ENCODE data around the gene HID1. TPM values are rescaled to one million over a fixed set of nuclear protein-coding genes. Genes with fewer than 3 reads are reported as not detected.
A peak's percentile ranks its signal among the peaks of the same experiment; 100 is the strongest.

Gene HID1
- total RNA-seq, 1 donor from 2014 or later: 3.5 TPM

DNA sequence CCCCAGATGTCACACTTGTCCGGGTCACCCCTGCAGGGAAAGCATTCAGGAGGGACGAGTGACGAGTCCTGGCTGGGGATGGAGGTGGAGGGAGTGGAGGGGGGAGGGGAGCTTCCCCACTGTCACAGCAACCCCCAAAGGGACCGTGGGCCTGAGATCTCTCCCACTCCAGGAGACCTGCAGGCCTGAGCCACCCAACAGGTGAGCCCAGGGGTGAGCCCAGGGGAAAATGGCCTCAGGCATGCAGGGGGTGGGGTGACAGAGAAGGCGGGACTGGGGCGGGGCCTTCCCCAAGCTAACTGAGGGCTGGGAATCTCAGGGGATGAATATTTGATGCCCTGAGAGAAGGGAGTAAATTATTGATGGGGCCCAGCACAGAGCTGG is 51.9 kb downstream of the HID1 start:
- DNase-seq (ENCODE audit: low spot score): no peak
- Histone ChIP-seq H2AFZ (replicated peaks) (no peak overlapping the region), H3K4me2 (no peak overlapping the region), H3F3A (ENCODE audit: low read depth) (no peaks in the 10 kb centered on the region), H3K36me3 (no peaks in the 10 kb centered on the region), H3K4me1 (peaks cover 21% of the 10 kb centered on the region), H3K27me3 (peaks cover 44% of the 10 kb centered on the region), H3K9ac (no peak overlapping the region), H3K9me3 (ENCODE audit: low read depth) (no peaks in the 10 kb centered on the region), H3K27ac (no peak overlapping the region), H4K20me1 (ENCODE audit: low read depth) (peaks cover 3% of the 10 kb centered on the region), H3K4me3 (no peak overlapping the region), H3K79me2 (ENCODE audit: low read depth) (no peaks in the 10 kb centered on the region)
- Mint-ChIP-seq H3K4me3 (no peak overlapping the region), H3K36me3 (no peaks in the 10 kb centered on the region), H3K27me3 (ENCODE audit: insufficient read depth, low read depth) (peaks cover 41% of the 10 kb centered on the region), H3K9me3 (no peaks in the 10 kb centered on the region), H3K4me1 (peaks cover 20% of the 10 kb centered on the region), H3K27ac (peak overlapping the region; percentile 51)
- TF ChIP-seq EZH2phosphoT487 (IDR thresholded peaks at IDR 0.05) (no peak), CTCF (IDR thresholded peaks at IDR 0.05) (no peak), EZH2 (IDR thresholded peaks at IDR 0.05) (no peak)

DNA sequence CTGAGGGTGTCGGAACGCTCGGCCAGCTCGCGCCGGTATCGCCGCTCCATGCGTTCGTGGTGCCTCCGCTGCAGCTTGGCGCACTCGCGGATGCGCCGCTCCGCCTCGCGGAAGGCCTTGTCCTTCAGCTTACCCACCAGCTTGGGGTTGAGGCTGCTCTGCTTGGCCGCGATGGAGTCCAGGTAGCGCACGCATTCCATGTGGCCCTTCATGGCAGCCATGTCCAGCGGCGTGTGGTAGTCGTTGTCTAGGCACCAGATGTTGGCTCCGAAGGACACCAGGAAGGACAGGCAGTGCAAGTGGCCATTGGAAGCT is 52.3 kb downstream of the HID1 start:
- Mint-ChIP-seq H3K4me1 (peaks cover 20% of the 10 kb centered on the region), H3K27me3 (ENCODE audit: insufficient read depth, low read depth) (peaks cover 37% of the 10 kb centered on the region), H3K36me3 (no peaks in the 10 kb centered on the region), H3K4me3 (peak overlapping the region; percentile 30), H3K27ac (no peak overlapping the region), H3K9me3 (no peaks in the 10 kb centered on the region)
- Histone ChIP-seq H4K20me1 (ENCODE audit: low read depth) (peaks cover 3% of the 10 kb centered on the region), H3K4me1 (peaks cover 21% of the 10 kb centered on the region), H3K27me3 (peaks cover 40% of the 10 kb centered on the region), H2AFZ (replicated peaks) (no peak overlapping the region), H3K9ac (no peak overlapping the region), H3K79me2 (ENCODE audit: low read depth) (no peaks in the 10 kb centered on the region), H3K9me3 (ENCODE audit: low read depth) (no peaks in the 10 kb centered on the region), H3K36me3 (no peaks in the 10 kb centered on the region), H3K27ac (no peak overlapping the region), H3K4me2 (no peak overlapping the region), H3K4me3 (no peak overlapping the region), H3F3A (ENCODE audit: low read depth) (no peaks in the 10 kb centered on the region)
- no peak for DNase-seq (ENCODE audit: low spot score)
- TF ChIP-seq EZH2phosphoT487 (IDR thresholded peaks at IDR 0.05) (no peak), CTCF (IDR thresholded peaks at IDR 0.05) (no peak), EZH2 (IDR thresholded peaks at IDR 0.05) (no peak)

- Histone ChIP-seq H3K4me3 (no peak overlapping the region), H3K4me2 (no peak overlapping the region), H3K36me3 (no peaks in the 10 kb centered on the region), H3F3A (ENCODE audit: low read depth) (no peaks in the 10 kb centered on the region), H2AFZ (replicated peaks) (no peak overlapping the region), H3K9me3 (ENCODE audit: low read depth) (no peaks in the 10 kb centered on the region), H3K9ac (no peak overlapping the region), H3K4me1 (peaks cover 19% of the 10 kb centered on the region), H4K20me1 (ENCODE audit: low read depth) (no peaks in the 10 kb centered on the region), H3K79me2 (ENCODE audit: low read depth) (no peaks in the 10 kb centered on the region), H3K27ac (no peak overlapping the region), H3K27me3 (peaks cover 34% of the 10 kb centered on the region)
- no peak for TF ChIP-seq EZH2 (IDR thresholded peaks at IDR 0.05)
- peak; percentile 33 for TF ChIP-seq CTCF (IDR thresholded peaks at IDR 0.05)
- TF ChIP-seq EZH2phosphoT487 (IDR thresholded peaks at IDR 0.05): no peak
- DNase-seq (ENCODE audit: low spot score): peak; percentile 56
- no peaks in the 10 kb centered on the region for H3K9me3 Mint-ChIP-seq
- peaks cover 32% of the 10 kb centered on the region for H3K27me3 Mint-ChIP-seq (ENCODE audit: insufficient read depth, low read depth)
- H3K4me1 Mint-ChIP-seq: peaks cover 20% of the 10 kb centered on the region
- no peaks in the 10 kb centered on the region for H3K36me3 Mint-ChIP-seq
- no peak overlapping the region for H3K27ac Mint-ChIP-seq
- H3K4me3 Mint-ChIP-seq: no peak overlapping the region
These were observed 52.9 kb downstream of the HID1 start for GRCh38 chr17:74919440-74920305.
